Activated CD4-positive, CD25-positive, alpha-beta regulatory T cell treated with anti-CD3 and anti-CD28 coated beads, Interleukin-2, amount 50 U/mL, for 16 hours (primary cell): Measurements from ENCODE around the gene ARHGEF19.
"Not testable (repeated sequence)": the region's sequence is repeated elsewhere in the genome, so short reads cannot be mapped to it uniquely, and the experiment has no call there.

Source experiments
- DNase-seq: peaks from one replicate; pipeline ENCODE4 v3.0.0-alpha.2; 2020; ENCODE audit warnings: low read depth, low spot score

The ARHGEF19 gene

GRCh38 chr1:16204634-16205333, 7.7 kb downstream of the ARHGEF19 start:
- DNase-seq: no peak

GRCh38 chr1:16204216-16204615, 8.2 kb downstream of the ARHGEF19 start:
- no peak for DNase-seq

DNA sequence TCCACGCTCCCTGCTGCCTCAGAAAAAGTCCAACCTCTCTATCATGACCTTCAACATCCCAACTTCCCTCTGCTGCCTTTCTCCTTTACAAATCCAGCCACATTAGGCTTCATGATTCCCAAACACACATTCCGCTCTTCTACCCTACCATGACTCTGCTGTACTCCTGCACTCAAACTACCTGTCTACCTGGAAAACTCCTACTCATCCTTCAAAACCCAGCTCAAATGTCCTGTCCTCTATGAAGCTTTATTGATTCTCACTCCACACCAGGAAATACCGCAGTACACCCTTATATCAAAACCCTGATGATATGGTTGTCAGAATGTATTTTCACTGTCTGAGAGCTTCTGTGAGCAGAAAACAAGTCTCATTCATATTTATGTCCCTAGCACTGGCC, 8.9 kb downstream of the ARHGEF19 start:
- no peak for DNase-seq

GRCh38 chr1:16202281-16203210, 9.9 kb downstream of the ARHGEF19 start:
- DNase-seq: no peak

- DNase-seq: no peak
These were observed 12.8 kb downstream of the ARHGEF19 start for GRCh38 chr1:16199700-16200099.

GRCh38 chr1:16199157-16199501, 13.3 kb downstream of the ARHGEF19 start:
- DNase-seq: no peak

GRCh38 chr1:16198444-16199156, 13.9 kb downstream of the ARHGEF19 start:
- no peak for DNase-seq

DNA sequence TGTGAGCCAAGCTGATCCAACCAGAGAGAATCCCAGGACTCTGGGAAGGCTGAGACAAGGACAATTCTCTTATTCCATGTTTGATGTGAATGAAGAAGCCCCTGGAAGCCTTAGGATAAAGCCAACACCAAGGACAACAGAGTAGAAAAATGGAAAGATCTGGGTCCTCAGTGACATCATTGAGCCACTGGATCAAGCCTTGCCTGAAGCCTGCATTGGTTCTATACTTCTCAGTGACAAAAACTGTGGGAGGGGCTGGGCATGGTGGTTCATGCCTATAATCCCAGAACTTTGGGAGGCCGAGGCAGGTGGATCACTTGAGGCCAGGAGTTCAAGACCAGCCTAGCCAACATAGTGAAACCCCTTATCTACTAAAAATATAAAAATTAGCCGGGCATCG, 15.6 kb downstream of the ARHGEF19 start:
- DNase-seq: no peak

- not testable (repeated sequence) for DNase-seq
These were observed 16.3 kb downstream of the ARHGEF19 start for GRCh38 chr1:16196139-16196538.

DNA sequence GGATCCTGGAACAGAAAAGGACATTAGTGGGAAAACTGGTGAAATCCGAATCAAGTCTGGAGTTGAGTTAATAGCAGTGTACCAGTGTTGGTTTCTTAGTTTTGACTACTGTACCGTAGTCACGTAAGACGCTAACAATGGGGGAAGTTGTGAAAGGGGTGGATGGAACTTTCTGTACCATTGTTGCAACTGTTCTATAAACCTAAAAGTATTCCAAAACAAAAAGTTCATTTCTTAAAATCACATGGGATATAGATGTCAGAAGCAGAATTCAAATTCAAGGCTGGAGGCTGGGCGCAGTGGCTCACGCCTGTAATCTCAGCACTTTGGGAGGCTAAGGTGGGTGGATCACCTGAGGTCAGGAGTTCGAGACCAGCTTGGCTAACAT, 16.9 kb downstream of the ARHGEF19 start:
- no peak for DNase-seq

- DNase-seq: no peak
These were observed 20.4 kb downstream of the ARHGEF19 start for GRCh38 chr1:16191916-16192546.

DNA sequence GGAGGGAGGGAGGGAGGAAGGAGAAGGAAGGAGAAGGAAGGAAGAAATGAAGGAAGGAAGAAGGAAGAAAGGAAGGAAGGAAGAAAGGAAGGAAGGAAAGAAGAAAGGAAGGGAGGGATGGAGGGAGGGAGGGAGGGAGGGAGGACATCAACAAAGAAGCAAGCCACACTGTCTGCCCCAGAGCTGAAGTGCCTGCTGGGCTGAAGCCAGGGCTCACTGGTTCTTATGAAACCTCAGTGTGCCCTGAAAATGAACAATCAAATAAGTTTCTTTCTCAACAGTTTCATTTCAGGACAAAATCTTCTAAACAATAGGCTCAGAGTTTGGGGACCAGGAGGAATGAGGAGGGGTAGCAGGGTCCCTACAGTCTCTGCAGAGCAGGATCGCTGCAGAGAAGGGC, 21.1 kb downstream of the ARHGEF19 start:
- DNase-seq: no peak

DNA sequence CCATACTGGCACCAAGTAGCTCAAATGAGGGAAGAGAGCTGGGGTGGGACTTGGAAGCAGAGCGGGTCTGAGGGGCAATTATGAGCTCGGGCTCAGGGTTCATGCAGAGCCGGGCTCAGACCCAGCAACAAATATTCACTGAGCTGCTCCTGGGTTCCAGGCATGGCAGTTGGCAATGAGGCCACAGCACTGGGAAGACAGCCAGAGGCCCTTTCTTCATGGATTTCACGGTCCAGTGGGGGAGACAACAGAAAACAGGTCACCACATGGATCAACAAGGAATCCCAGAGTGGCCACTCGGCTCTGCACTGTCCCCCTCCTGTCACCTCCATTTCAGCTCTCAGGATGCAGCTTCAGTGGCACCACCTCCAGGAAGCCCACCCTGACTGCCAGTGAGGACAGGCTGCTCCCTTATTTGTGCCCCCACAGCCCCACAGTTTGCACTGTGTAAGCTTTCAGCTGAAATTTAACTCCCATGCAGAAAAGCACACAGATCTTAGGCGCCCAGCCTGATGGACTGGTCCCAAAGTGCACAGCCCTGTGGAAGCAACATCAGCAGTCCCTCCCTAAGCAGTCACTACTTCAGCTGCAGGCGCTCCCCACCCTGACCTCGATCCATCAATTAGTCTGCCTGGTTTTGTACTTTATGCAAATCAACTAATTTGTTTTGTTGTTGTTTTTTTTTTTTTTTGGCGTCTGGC, 22.4 kb downstream of the ARHGEF19 start:
- no peak for DNase-seq

- no peak for DNase-seq
These were observed 23.4 kb downstream of the ARHGEF19 start for GRCh38 chr1:16189003-16189402.

GRCh38 chr1:16187748-16188401, 24.6 kb downstream of the ARHGEF19 start:
- DNase-seq: peak; percentile 54

- no peak for DNase-seq
These were observed 25.7 kb downstream of the ARHGEF19 start for GRCh38 chr1:16186655-16187235.

- no peak for DNase-seq
These were observed 27.7 kb downstream of the ARHGEF19 start for GRCh38 chr1:16184557-16185303.

DNA sequence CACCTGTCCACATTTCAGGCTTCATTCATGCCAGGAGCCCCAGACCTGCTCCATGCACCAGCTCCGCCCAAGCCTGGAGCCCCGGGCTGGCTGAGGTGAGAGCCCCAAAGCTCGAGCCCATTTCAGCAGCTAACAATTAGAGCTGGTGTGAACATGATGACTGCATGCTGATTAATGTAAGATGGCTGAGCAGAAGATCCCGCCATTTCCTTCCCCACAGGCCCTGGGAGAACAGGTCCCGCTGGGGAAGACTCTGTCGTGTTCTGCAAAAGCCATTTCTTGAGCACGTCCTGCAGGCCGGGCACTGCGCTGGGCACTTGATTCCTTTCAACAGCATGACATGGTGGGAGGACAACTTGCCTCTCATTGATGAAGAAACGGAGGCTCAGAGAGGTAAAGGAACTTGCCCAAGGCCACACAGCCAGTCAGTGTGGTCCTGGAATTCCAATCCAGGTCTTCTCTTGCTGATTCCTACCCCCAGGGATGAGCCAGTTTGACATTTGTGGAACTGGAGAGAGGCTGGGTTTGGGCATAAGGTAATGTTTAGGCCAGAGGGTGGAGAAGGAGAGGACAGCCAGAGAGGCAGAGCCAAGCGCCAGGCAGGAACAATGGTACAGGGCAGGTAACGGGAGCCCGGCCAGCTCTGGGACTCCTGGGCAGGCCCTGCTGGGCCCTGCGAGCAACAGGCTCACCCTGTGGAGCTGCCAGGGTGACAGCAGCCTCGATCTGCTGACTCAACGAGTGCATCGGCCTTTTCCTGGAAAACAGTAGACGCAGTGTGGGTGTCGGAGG, 28.5 kb downstream of the ARHGEF19 start:
- no peak for DNase-seq

GRCh38 chr1:16183179-16183578, 29.3 kb downstream of the ARHGEF19 start:
- no peak for DNase-seq
